GDM1 (cell line): ENCODE results near the gene KRT32.

ENCODE experiments used
- DNase-seq: peaks from one replicate; lab custom pipeline; 2025; lab: John Stamatoyannopoulos, UW

The KRT32 gene

GRCh38 chr17:41466988-41467387 lies at the start of gene KRT32:
Gene KRT32 (minus strand): TSS chr17:41467386. CDS start chr17:41467325, 61 bp downstream.
- DNase-seq, result no peak

GRCh38 chr17:41516830-41517283 lies 49.7 kb upstream of the KRT32 start:
- no peak for DNase-seq

- no peak for DNase-seq
These were observed 49.1 kb upstream of the KRT32 start for GRCh38 chr17:41516147-41516829.

- DNase-seq, result no peak
These were observed 46.0 kb upstream of the KRT32 start for GRCh38 chr17:41513168-41513547.

GRCh38 chr17:41512546-41513167 lies 45.5 kb upstream of the KRT32 start:
- DNase-seq, result peak; percentile 47

- no peak for DNase-seq
These were observed 44.5 kb upstream of the KRT32 start for GRCh38 chr17:41511716-41512115.

GRCh38 chr17:41511116-41511515 lies 43.9 kb upstream of the KRT32 start:
- DNase-seq, result no peak

- no peak for DNase-seq
These were observed 43.3 kb upstream of the KRT32 start for GRCh38 chr17:41510251-41511065.

GRCh38 chr17:41507315-41507880 lies 40.2 kb upstream of the KRT32 start:
- DNase-seq, result no peak

- no peak for DNase-seq
These were observed 38.9 kb upstream of the KRT32 start for GRCh38 chr17:41505809-41506767.

- DNase-seq, result no peak
These were observed 38.0 kb upstream of the KRT32 start, which contains the start of gene KRT13 for GRCh38 chr17:41505007-41505808. Gene KRT13 (minus strand): TSS chr17:41505612. CDS start chr17:41505550, 62 bp downstream.

GRCh38 chr17:41504246-41504977 lies 37.2 kb upstream of the KRT32 start:
- DNase-seq, result no peak

- no peak for DNase-seq
These were observed 36.0 kb upstream of the KRT32 start for GRCh38 chr17:41503202-41503601.

GRCh38 chr17:41500131-41500911 lies 33.1 kb upstream of the KRT32 start:
- DNase-seq, result no peak

GRCh38 chr17:41499714-41500113 lies 32.5 kb upstream of the KRT32 start:
- no peak for DNase-seq

- peak; percentile 14 for DNase-seq
These were observed 31.1 kb upstream of the KRT32 start for GRCh38 chr17:41498276-41498675.

GRCh38 chr17:41496803-41497484 lies 29.8 kb upstream of the KRT32 start:
- peak; percentile 77 for DNase-seq

GRCh38 chr17:41494524-41494923 lies 27.3 kb upstream of the KRT32 start:
- no peak for DNase-seq
